ENCODE results near the gene B3GALNT1. TPM values are rescaled to one million over a fixed set of nuclear protein-coding genes. Genes with fewer than 3 reads are reported as not detected.
"Not testable (repeated sequence)": the region's sequence is repeated elsewhere in the genome, so short reads cannot be mapped to it uniquely, and the experiment has no call there.

The B3GALNT1 gene
- total RNA-seq, 1 experiment from 2014 or later, result 13.2 TPM

DNA sequence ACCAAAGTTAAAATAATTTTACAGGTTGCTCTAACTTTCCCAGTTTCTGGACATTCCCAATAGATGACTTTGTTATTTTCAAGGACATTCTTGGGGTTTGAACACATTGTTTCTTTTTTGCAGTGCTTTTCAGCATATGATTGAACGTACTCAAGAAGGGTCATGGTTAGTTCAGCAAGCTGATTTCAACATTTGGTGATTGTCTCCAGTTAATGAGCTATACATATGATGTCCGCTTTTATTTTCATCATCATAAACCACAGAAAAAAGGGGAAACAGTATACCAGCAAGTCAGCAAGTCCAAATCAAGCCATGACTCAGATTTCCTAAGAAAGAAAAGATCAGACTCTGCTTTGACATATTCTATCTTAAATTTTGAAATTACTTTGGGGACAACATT, 69.4 kb downstream of the B3GALNT1 start:
- no peaks in the 10 kb centered on the region for H3K4me1 ChIP-seq (ENCODE audit: insufficient read depth, low read length)
- H3K9me3 Mint-ChIP-seq, result peaks cover 13 to 14% of the 10 kb centered on the region in 2 experiments; a peak in 4 of 5 replicates
- H4K20me1 ChIP-seq (ENCODE audit: control insufficient read depth, insufficient read depth, insufficient read length), result no peaks in the 10 kb centered on the region
- H3K4me2 ChIP-seq (ENCODE audit: insufficient read depth, insufficient read length, low read length), result no peak overlapping the region
- H3K27me3 ChIP-seq (ENCODE audit: insufficient read depth, low read length), result no peaks in the 10 kb centered on the region
- no peak overlapping the region for H3K4ac ChIP-seq (ENCODE audit: low read depth, low read length)
- no peak overlapping the region for H3K4me3 Mint-ChIP-seq
- TF ChIP-seq, protein P1, sequence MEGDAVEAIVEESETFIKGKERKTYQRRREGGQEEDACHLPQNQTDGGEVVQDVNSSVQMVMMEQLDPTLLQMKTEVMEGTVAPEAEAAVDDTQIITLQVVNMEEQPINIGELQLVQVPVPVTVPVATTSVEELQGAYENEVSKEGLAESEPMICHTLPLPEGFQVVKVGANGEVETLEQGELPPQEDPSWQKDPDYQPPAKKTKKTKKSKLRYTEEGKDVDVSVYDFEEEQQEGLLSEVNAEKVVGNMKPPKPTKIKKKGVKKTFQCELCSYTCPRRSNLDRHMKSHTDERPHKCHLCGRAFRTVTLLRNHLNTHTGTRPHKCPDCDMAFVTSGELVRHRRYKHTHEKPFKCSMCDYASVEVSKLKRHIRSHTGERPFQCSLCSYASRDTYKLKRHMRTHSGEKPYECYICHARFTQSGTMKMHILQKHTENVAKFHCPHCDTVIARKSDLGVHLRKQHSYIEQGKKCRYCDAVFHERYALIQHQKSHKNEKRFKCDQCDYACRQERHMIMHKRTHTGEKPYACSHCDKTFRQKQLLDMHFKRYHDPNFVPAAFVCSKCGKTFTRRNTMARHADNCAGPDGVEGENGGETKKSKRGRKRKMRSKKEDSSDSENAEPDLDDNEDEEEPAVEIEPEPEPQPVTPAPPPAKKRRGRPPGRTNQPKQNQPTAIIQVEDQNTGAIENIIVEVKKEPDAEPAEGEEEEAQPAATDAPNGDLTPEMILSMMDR (conservative IDR thresholded peaks at IDR 0.05), result no peak
- no peak overlapping the region for H2BK120ac ChIP-seq (ENCODE audit: low read depth, low read length, poor library complexity, severe bottlenecking)
- no peak overlapping the region for H4K91ac ChIP-seq (ENCODE audit: insufficient read length, low read depth, low read length)
- H2AFZ ChIP-seq (ENCODE audit: low read length), result no peak overlapping the region
- H4K5ac ChIP-seq (ENCODE audit: insufficient read length, low read depth, low read length), result no peak overlapping the region
- no peak overlapping the region for H2BK5ac ChIP-seq (ENCODE audit: insufficient read length, low read length)
- no peaks in the 10 kb centered on the region for H3K79me2 ChIP-seq (ENCODE audit: insufficient read depth, low read length)
- H3K27me3 Mint-ChIP-seq (ENCODE audit: low read depth), result no peaks in the 10 kb centered on the region
- H3K27ac Mint-ChIP-seq, result no peak overlapping the region
- H3K9ac ChIP-seq (ENCODE audit: extremely low read depth, insufficient read length, low read length), result no peak overlapping the region
- no peak for DNase-seq
- no peaks in the 10 kb centered on the region for H3K9me3 ChIP-seq (ENCODE audit: control insufficient read depth, low read depth, low read length)
- no peak overlapping the region for H3K56ac ChIP-seq (ENCODE audit: insufficient read length, low read depth, low read length)
- no peak overlapping the region for H3K27ac ChIP-seq (ENCODE audit: insufficient read length, low read depth, low read length)
- no peak overlapping the region for H4K8ac ChIP-seq (replicated peaks; ENCODE audit: insufficient read length, low read depth, low read length)
- no peaks in the 10 kb centered on the region for H3K79me1 ChIP-seq (ENCODE audit: insufficient read depth, low read depth, low read length, poor library complexity, severe bottlenecking)
- no peak overlapping the region for H2BK20ac ChIP-seq (ENCODE audit: low read depth, low read length, poor library complexity, severe bottlenecking)
- H3K23ac ChIP-seq (ENCODE audit: insufficient read length, low read depth, low read length), result no peak overlapping the region
- H3K23me2 ChIP-seq (ENCODE audit: insufficient read length, low read depth, low read length, poor library complexity, severe bottlenecking), result no peaks in the 10 kb centered on the region
- H3T11ph ChIP-seq (ENCODE audit: low read length), result no peak overlapping the region
- H3K36me3 Mint-ChIP-seq (ENCODE audit: insufficient read depth in 1 of 3, low read depth in 3 of 3), result peaks cover 6 to 12% (median 6%) of the 10 kb centered on the region in 3 experiments; a peak in 6 of 7 replicates
- H2BK12ac ChIP-seq (ENCODE audit: insufficient read length, low read depth, low read length), result no peak overlapping the region
- no peak overlapping the region for H2AK5ac ChIP-seq (ENCODE audit: insufficient read length, low read length)
- no peak overlapping the region for H3K18ac ChIP-seq (ENCODE audit: insufficient read length, low read depth, low read length)
- no CpG with 5 or more reads among the region's 2 CpGs for WGBS (ENCODE audit: extremely low coverage, insufficient read length, low lambda C conversion rate)
- peaks cover 2% of the 10 kb centered on the region in 2 experiments; a peak in 3 of 4 replicates for H3K4me1 Mint-ChIP-seq
- no peak overlapping the region for H3K14ac ChIP-seq (ENCODE audit: insufficient read depth, low read length)
- no peak overlapping the region for H2BK15ac ChIP-seq (ENCODE audit: low read depth, low read length)

- not testable (repeated sequence) for H4K5ac ChIP-seq (ENCODE audit: insufficient read length, low read depth, low read length); H2AK5ac ChIP-seq (ENCODE audit: insufficient read length, low read length); H3K14ac ChIP-seq (ENCODE audit: insufficient read depth, low read length); H2BK12ac ChIP-seq (ENCODE audit: insufficient read length, low read depth, low read length); H4K20me1 ChIP-seq (ENCODE audit: control insufficient read depth, insufficient read depth, insufficient read length); H3K27ac ChIP-seq (ENCODE audit: insufficient read length, low read depth, low read length); H3K27me3 Mint-ChIP-seq (ENCODE audit: low read depth); H3K9me3 ChIP-seq (ENCODE audit: control insufficient read depth, low read depth, low read length); H3T11ph ChIP-seq (ENCODE audit: low read length); H3K79me2 ChIP-seq (ENCODE audit: insufficient read depth, low read length); H3K4me1 ChIP-seq (ENCODE audit: insufficient read depth, low read length); H3K23ac ChIP-seq (ENCODE audit: insufficient read length, low read depth, low read length); H4K8ac ChIP-seq (replicated peaks; ENCODE audit: insufficient read length, low read depth, low read length); H3K27me3 ChIP-seq (ENCODE audit: insufficient read depth, low read length); H3K9ac ChIP-seq (ENCODE audit: extremely low read depth, insufficient read length, low read length); H3K4ac ChIP-seq (ENCODE audit: low read depth, low read length); H3K4me2 ChIP-seq (ENCODE audit: insufficient read depth, insufficient read length, low read length); H2BK120ac ChIP-seq (ENCODE audit: low read depth, low read length, poor library complexity, severe bottlenecking); DNase-seq; H3K4me3 Mint-ChIP-seq; H2BK20ac ChIP-seq (ENCODE audit: low read depth, low read length, poor library complexity, severe bottlenecking); H2BK15ac ChIP-seq (ENCODE audit: low read depth, low read length); H3K56ac ChIP-seq (ENCODE audit: insufficient read length, low read depth, low read length); H3K23me2 ChIP-seq (ENCODE audit: insufficient read length, low read depth, low read length, poor library complexity, severe bottlenecking); H3K79me1 ChIP-seq (ENCODE audit: insufficient read depth, low read depth, low read length, poor library complexity, severe bottlenecking); H3K4me1 Mint-ChIP-seq; H3K27ac Mint-ChIP-seq; H2BK5ac ChIP-seq (ENCODE audit: insufficient read length, low read length); H3K18ac ChIP-seq (ENCODE audit: insufficient read length, low read depth, low read length); H4K91ac ChIP-seq (ENCODE audit: insufficient read length, low read depth, low read length); H2AFZ ChIP-seq (ENCODE audit: low read length)
- peaks cover 13 to 14% of the 10 kb centered on the region in 2 experiments; a peak in 4 of 5 replicates for H3K9me3 Mint-ChIP-seq
- WGBS (ENCODE audit: extremely low coverage, insufficient read length, low lambda C conversion rate), result no CpG with 5 or more reads among the region's 5 CpGs
- H3K36me3 Mint-ChIP-seq (ENCODE audit: insufficient read depth in 1 of 3, low read depth in 3 of 3), result peaks cover 6 to 12% (median 6%) of the 10 kb centered on the region in 3 experiments; a peak in 6 of 7 replicates
Measured at GRCh38 chr3:161034913-161035550, 70.1 kb downstream of the B3GALNT1 start.

Data from H9 (cell line).